WI38 (cell line): ENCODE data around the gene PTPN6.

Experiments used
- H3K4me3 ChIP-seq: 2 replicates; pipeline ENCODE4 v1.5.1; 2011; ENCODE audit warnings: low read depth, mild to moderate bottlenecking, control low read depth, low read length
- CTCF ChIP-seq: IDR thresholded peaks from 2 replicates; pipeline ENCODE4 v1.5.1; 2012; ENCODE audit warnings: low read depth, mild to moderate bottlenecking, control low read depth, low read length

Gene PTPN6

DNA sequence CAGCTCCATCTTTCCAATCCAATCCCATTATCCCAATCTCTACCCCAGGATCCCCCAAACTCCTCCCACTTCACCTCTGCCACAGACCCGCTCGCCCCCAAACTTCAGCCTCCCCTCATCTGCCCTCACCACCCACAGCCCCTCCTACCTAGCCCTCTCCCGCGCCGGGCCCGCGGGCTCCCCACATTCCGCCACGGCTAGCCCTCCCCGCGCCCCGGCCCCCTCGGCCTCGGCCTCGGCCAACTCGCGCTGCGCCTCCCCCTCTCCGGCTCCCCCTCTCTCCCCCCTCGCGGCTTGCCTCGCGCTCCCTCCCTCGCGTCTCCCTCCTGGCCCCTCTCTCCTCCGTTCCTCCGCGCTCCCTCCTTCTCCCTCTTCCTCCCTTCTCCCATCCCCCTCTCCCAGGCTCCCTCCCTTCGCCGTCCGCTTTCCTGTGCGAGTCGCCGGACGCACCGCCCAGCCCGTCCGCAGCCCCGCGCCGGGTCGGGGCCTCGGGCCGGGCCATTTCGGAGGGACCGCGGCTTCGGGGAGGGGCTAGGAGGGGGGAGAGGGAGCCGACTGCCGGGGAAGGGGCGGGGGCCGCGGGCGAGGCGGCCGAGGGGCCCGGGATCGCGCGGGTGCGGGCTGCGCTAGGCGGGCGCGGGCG lies 23.7 kb upstream of the PTPN6 start, which contains the start of gene ATN1:
Gene ATN1 (plus strand): TSS at position 581 of the 643 bp plus-strand sequence. CDS start 6,043 bp downstream, outside the sequence.
- peak within 1 kb of the TSS; percentile 75 for H3K4me3 ChIP-seq
- TF ChIP-seq CTCF = no peak

- no peak for TF ChIP-seq CTCF
- H3K4me3 ChIP-seq = peak overlapping the region; percentile 75
These were observed 23.0 kb upstream of the PTPN6 start for GRCh38 chr12:6928022-6928702.

DNA sequence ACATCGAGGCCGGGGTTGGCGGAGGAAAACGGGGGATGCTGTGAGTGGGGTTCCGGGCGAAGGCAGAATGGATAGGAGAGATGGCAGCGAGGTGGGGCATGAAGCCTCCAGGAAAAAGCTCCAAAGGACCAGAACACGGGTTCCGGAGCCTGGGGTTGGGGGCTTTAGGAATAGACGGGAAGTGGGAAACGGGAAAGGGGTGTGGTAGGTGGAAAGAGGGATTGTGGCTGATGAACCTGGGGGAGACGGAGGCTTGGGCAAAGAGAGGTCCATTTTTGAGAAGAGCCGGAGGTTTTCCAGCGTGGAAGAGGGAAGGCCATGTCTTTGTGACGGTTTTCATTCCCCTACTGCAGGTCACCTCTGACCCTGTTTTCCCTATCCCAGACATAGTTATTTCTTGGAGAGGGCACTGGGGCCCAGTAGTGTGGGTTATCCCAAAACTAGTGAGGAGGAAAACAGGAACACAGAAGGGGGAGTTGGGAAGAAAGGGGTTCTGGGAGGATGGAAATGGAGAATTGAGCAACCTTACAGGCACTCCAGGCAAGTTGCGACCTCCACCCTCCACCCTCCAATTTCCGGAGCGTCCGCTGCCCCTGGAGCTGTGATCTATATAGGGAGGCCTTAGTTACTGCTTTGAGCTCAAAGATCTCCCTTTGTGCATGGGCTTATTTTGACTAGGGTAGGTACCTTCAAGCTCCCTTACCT lies 22.3 kb upstream of the PTPN6 start:
- peak overlapping the region; percentile 75 for H3K4me3 ChIP-seq
- TF ChIP-seq CTCF = no peak

- no peak for TF ChIP-seq CTCF
These were observed 21.4 kb upstream of the PTPN6 start for GRCh38 chr12:6929466-6930452.

DNA sequence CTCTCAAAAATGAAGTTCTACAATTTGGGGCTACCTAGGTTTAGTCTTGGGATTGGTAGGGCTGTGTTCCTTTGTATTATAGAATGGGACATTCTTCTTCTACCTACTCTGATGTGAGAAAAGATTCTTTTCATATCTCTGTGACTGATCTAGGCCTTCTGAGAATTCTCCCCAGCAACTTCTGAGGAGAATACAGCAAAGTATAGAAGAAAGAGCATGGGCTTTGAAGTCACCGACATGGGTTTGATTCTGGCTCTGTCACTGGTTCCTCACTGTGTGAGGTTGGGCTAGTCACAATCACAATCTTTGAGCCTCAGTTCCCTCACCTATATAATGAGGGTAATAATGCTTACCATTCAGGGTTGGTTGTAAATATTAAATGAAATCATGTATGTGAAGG lies 18.4 kb upstream of the PTPN6 start:
- H3K4me3 ChIP-seq = no peak overlapping the region

More at GRCh38 chr12:6929466-6930452, 21.4 kb upstream of the PTPN6 start:
- peak overlapping the region; percentile 75 for H3K4me3 ChIP-seq

DNA sequence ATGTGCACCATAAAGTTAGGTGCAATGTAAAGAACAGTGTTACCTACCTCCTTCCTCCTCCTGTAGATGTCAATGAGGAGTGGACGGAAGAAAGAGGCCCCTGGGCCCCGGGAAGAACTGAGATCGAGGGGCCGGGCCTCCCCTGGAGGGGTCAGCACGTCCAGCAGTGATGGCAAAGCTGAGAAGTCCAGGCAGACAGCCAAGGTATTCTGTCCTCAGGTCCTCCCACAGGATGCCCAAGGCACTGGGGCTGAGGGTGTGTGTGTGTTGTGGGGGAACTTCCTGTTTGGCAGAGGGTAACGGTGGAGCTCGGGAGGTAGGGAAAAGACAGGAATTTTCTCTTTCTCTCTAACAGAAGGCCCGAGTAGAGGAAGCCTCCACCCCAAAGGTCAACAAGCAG lies 17.0 kb upstream of the PTPN6 start:
- no peak for TF ChIP-seq CTCF
- no peak overlapping the region for H3K4me3 ChIP-seq

More for the DNA sequence above, 18.4 kb upstream of the PTPN6 start:
- no peak for TF ChIP-seq CTCF
